Breast epithelium (tissue), 3 donors: ENCODE measurements around the gene PCNX2.

ENCODE experiments used
- POLR2AphosphoS5 ChIP-seq, 3 donors: sonication (generic); formaldehyde crosslinking; IDR thresholded peaks; one replicate each; pipeline ENCODE4 v1.6.1; 2017; ENCODE audit warnings: antibody characterized with exemption in 3 of 3
- TF ChIP-seq, protein P1 (sequence below), 3 donors: fragments of 450-650 bp; IDR thresholded peaks; one replicate each; pipeline ENCODE4 v1.5.1; 2016 to 2017; ENCODE audit warnings: antibody characterized with exemption in 3 of 3, mild to moderate bottlenecking in 3 of 3, moderate library complexity in 3 of 3

DNA sequence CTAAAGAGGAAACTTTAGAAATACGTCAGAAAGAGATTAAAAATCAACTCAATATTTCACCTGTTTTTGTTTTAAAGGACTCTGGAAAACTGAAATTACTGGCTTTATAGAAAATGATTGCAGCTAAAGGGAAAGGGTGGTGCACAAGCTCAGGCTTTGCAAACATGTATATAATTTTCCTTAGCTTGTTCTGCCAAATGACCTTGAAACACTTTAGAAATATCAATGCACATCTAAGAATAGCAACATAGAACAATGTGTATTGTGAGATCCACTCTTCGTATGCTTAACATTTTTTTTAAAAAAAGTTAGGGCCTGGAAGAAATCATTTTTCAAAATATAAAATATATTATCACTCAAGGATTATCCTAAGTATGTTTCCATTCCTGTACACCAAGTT lies 201.3 kb downstream of the PCNX2 start:
- TF ChIP-seq POLR2AphosphoS5 (IDR thresholded peaks at IDR 0.05) = no peak
- TF ChIP-seq, protein P1, sequence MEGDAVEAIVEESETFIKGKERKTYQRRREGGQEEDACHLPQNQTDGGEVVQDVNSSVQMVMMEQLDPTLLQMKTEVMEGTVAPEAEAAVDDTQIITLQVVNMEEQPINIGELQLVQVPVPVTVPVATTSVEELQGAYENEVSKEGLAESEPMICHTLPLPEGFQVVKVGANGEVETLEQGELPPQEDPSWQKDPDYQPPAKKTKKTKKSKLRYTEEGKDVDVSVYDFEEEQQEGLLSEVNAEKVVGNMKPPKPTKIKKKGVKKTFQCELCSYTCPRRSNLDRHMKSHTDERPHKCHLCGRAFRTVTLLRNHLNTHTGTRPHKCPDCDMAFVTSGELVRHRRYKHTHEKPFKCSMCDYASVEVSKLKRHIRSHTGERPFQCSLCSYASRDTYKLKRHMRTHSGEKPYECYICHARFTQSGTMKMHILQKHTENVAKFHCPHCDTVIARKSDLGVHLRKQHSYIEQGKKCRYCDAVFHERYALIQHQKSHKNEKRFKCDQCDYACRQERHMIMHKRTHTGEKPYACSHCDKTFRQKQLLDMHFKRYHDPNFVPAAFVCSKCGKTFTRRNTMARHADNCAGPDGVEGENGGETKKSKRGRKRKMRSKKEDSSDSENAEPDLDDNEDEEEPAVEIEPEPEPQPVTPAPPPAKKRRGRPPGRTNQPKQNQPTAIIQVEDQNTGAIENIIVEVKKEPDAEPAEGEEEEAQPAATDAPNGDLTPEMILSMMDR (IDR thresholded peaks at IDR 0.05) = no peak
